AG09319 (cell line): ENCODE results near the gene NMBR.
"Not testable (repeated sequence)": the region's sequence is repeated elsewhere in the genome, so short reads cannot be mapped to it uniquely, and the experiment has no call there.

Source experiments
- DNase-seq: peaks from one replicate; pipeline ENCODE4 v3.0.0-alpha.2; 2010; ENCODE audit warnings: low read depth; ENCODE audit errors: extremely low read depth
- CTCF ChIP-seq: IDR thresholded peaks from 2 replicates; pipeline ENCODE4 v1.5.1; 2011; ENCODE audit warnings: low read depth, mild to moderate bottlenecking, inconsistent platforms, low read length, moderate library complexity

Gene NMBR

GRCh38 chr6:142121342-142121741 lies 25.6 kb downstream of the NMBR start:
- no peak for TF ChIP-seq CTCF
- DNase-seq = no peak

GRCh38 chr6:142118925-142119324 lies 28.0 kb downstream of the NMBR start:
- no peak for DNase-seq
- TF ChIP-seq CTCF = no peak

- no peak for DNase-seq
- no peak for TF ChIP-seq CTCF
Measured at GRCh38 chr6:142118328-142118727, 28.6 kb downstream of the NMBR start.

GRCh38 chr6:142117366-142117765 lies 29.6 kb downstream of the NMBR start:
- no peak for DNase-seq
- TF ChIP-seq CTCF = no peak

- DNase-seq = peak; percentile 53
- TF ChIP-seq CTCF = peak; percentile 79
Measured at GRCh38 chr6:142112451-142113061, 34.4 kb downstream of the NMBR start.

- not testable (repeated sequence) for DNase-seq
Measured at GRCh38 chr6:142110820-142111219, 36.1 kb downstream of the NMBR start.

- not testable (repeated sequence) for DNase-seq
Measured at GRCh38 chr6:142104820-142105219, 42.1 kb downstream of the NMBR start.

- DNase-seq = no peak
- no peak for TF ChIP-seq CTCF
Measured at GRCh38 chr6:142088858-142089216, 58.1 kb downstream of the NMBR start.
